Kidney (tissue), 22 donors: Measurements from ENCODE around the gene F11R. TPM values are rescaled to one million over a fixed set of nuclear protein-coding genes. Genes with fewer than 3 reads are reported as not detected.

Source experiments
- DNase-seq, 5 donors: peaks; one replicate each; pipeline ENCODE4 v3.0.0-alpha.2; 2013 to 2020
- FAIRE-seq: peaks from 2 replicates; lab custom pipeline; 2012; peaks lifted over from hg19 to GRCh38; lab: Jason Lieb, UNC
- H3K27ac ChIP-seq, 2 donors: one replicate each; pipeline ENCODE4 v1.7.0; 2013; ENCODE audit warnings: low read depth in 2 of 2, low read length in 2 of 2, inconsistent platforms in 1 of 2
- H3K27me3 ChIP-seq: one replicate; pipeline ENCODE4 v1.7.1; 2013; ENCODE audit warnings: low read length, inconsistent platforms; ENCODE audit not compliant: control insufficient read depth, insufficient read depth
- H3K36me3 ChIP-seq, 3 donors: one replicate each; pipeline versions ENCODE4 v1.7.0 to v1.7.1; 2013; ENCODE audit warnings: low read length in 3 of 3, control low read depth in 1 of 3, inconsistent platforms in 1 of 3; ENCODE audit not compliant: insufficient read depth in 3 of 3, control insufficient read depth in 2 of 3
- H3K4me1 ChIP-seq, 3 donors: one replicate each; pipeline versions ENCODE4 v1.7.0 to v1.7.1; 2013; ENCODE audit warnings: low read length in 3 of 3, inconsistent platforms in 1 of 3, low read depth in 1 of 3; ENCODE audit not compliant: control insufficient read depth in 2 of 3, insufficient read depth in 2 of 3
- H3K4me3 ChIP-seq, 3 donors: one replicate each; pipeline versions ENCODE4 v1.7.0 to v1.8.1; 2013; ENCODE audit warnings: low read length in 3 of 3, control low read depth in 1 of 3, inconsistent platforms in 1 of 3
- H3K9ac ChIP-seq, 3 donors: one replicate each; pipeline versions ENCODE4 v1.7.0 to v1.7.1; 2013; ENCODE audit warnings: low read length in 3 of 3, control low read depth in 1 of 3, inconsistent platforms in 1 of 3
- H3K9me3 ChIP-seq, 3 donors: one replicate each; pipeline versions ENCODE4 v1.7.0 to v1.7.1; 2013; ENCODE audit warnings: low read length in 3 of 3, control low read depth in 1 of 3, inconsistent platforms in 1 of 3; ENCODE audit not compliant: control insufficient read depth in 2 of 3, insufficient read depth in 1 of 3
- CTCF ChIP-seq: IDR thresholded peaks from 3 replicates; pipeline ENCODE4 v1.5.1; 2012; ENCODE audit warnings: mild to moderate bottlenecking, moderate library complexity, borderline replicate concordance; ENCODE audit not compliant: insufficient read depth; ENCODE audit errors: extremely low read depth
- intact Hi-C: fragments of 100-400 bp; cut with DNase I; formaldehyde crosslinking; loops from one replicate; pipeline ENCODE4 v1.11.1; 2022
- long read RNA-seq, 10 donors: library from polyadenylated mRNA in 1 of 10; unstranded in 1 of 10; transcript quantifications; one replicate each; pipeline ENCODE4 v2.0.0 and lab custom pipeline, GENCODE V29; 2021 to 2026
- polyA plus RNA-seq: library from polyadenylated mRNA; stranded (reverse); fragments of 350-450 nt; fragmentation: Illumina TruSeq; extraction: RNeasy Lipid Tissue Mini Kit (QIAGEN cat#74804); gene quantifications from one replicate; pipeline ENCODE4 v1.2.3, GENCODE V29; 2014; ENCODE audit warnings: low read depth, low replicate concordance; ENCODE audit not compliant: insufficient read depth
- total RNA-seq: library from RNA; stranded (reverse); fragmentation: NEBNext Ultra II Directional; extraction: Animal tissue kit (Norgen Biotek cat#: 25700); gene quantifications from one replicate; pipeline ENCODE4 v1.2.1, GENCODE V29; 2021
- donor health status: control.
- donor health status: control.
- donor health status: control.
- donor health status: control.
- donor health status: control.
- donor health status: DM: yes; HTN: yes; CAD: no.
- donor health status: Normal renal cell carcinoma (clear cell type).

F11R gene
- total RNA-seq (117 TPM), polyA plus RNA-seq (36.9 TPM)
- long read RNA-seq, donor 1, partial matches to known transcripts = 11 of 11 reads
- long read RNA-seq, donor 1, other reads (novel, unspliced or antisense) = 0 of 11 reads
- long read RNA-seq, donor 2, partial matches to known transcripts = 8 of 8 reads
- long read RNA-seq, donor 2, other reads (novel, unspliced or antisense) = 0 of 8 reads
- long read RNA-seq, donor 3, partial matches to known transcripts = 10 of 10 reads
- long read RNA-seq, donor 3, other reads (novel, unspliced or antisense) = 0 of 10 reads
- long read RNA-seq, donor 4, partial matches to known transcripts = 0 of 9 reads
- long read RNA-seq, donor 4, other reads (novel, unspliced or antisense) = 9 of 9 reads
- long read RNA-seq, donor 5 = 0 reads
- long read RNA-seq, donor 6, partial matches to known transcripts = 6 of 6 reads
- long read RNA-seq, donor 6, other reads (novel, unspliced or antisense) = 0 of 6 reads
- long read RNA-seq, donor 7, partial matches to known transcripts = 1 of 32 reads
- long read RNA-seq, donor 7, other reads (novel, unspliced or antisense) = 31 of 32 reads
- long read RNA-seq, donor 8, partial matches to known transcripts = 8 of 8 reads
- long read RNA-seq, donor 8, other reads (novel, unspliced or antisense) = 0 of 8 reads
- long read RNA-seq, donor 9, partial matches to known transcripts = 12 of 12 reads
- long read RNA-seq, donor 9, other reads (novel, unspliced or antisense) = 0 of 12 reads
- long read RNA-seq, donor 10, partial matches to known transcripts = 7 of 7 reads
- long read RNA-seq, donor 10, other reads (novel, unspliced or antisense) = 0 of 7 reads

- H3K4me3 ChIP-seq = peak within 1 kb of the TSS; percentile 77 to 96 (median 91)
- peak within 1 kb of the TSS; percentile 78 to 92 for H3K27ac ChIP-seq
- FAIRE-seq (no peak), DNase-seq (peak in 4 of 5 donors; percentile 60 to 88 (median 78))
- H3K36me3 ChIP-seq = no peaks in the 10 kb centered on the region
- peaks cover 0 to 14% (median 11%) of the 10 kb centered on the region in 3 donors for H3K4me1 ChIP-seq
- peaks cover 2% of the 10 kb centered on the region for H3K27me3 ChIP-seq
- intact Hi-C loops = no loop called here
- peak; percentile 21 for TF ChIP-seq CTCF
- no peaks in the 10 kb centered on the region for H3K9me3 ChIP-seq
- peak within 1 kb of the TSS; percentile 50 to 90 (median 86) for H3K9ac ChIP-seq
These were observed at the start of gene F11R for GRCh38 chr1:161020509-161021164. Gene F11R (minus strand): TSS chr1:161021152. CDS start chr1:161021073, 79 bp downstream.

- H3K4me1 ChIP-seq = no peaks in the 10 kb centered on the region
- H3K9ac ChIP-seq = no peak within 1 kb of the TSS
- intact Hi-C loops = no loop called here
These were observed 48.8 kb upstream of the F11R start, which contains the start of gene ARHGAP30 for GRCh38 chr1:161069731-161070270. Gene ARHGAP30 (minus strand): TSS chr1:161069891. CDS start chr1:161069624, 267 bp downstream.

More at GRCh38 chr1:161069731-161070270, 48.8 kb upstream of the F11R start, which contains the start of gene ARHGAP30:
- H3K27ac ChIP-seq = peak within 1 kb of the TSS in 1 of 2 donors; percentile 54
- no peaks in the 10 kb centered on the region for H3K9me3 ChIP-seq
- no peak for TF ChIP-seq CTCF
- peak within 1 kb of the TSS in 2 of 3 donors; percentile 13 to 38 for H3K4me3 ChIP-seq
- no peak for FAIRE-seq
- H3K27me3 ChIP-seq = no peaks in the 10 kb centered on the region
- peak in 1 of 5 donors; percentile 87 for DNase-seq
- H3K36me3 ChIP-seq = no peaks in the 10 kb centered on the region
